Stomach (tissue), 4 donors: Measurements from ENCODE around the gene PKP4.

Experiments used
- EP300 ChIP-seq: sonication (generic); formaldehyde crosslinking; IDR thresholded peaks from one replicate; pipeline ENCODE4 v1.6.1; 2017; ENCODE audit warnings: antibody characterized with exemption
- TF ChIP-seq, protein P1 (sequence below), 7 experiments: fragments of 450-650 bp in 4 of 7; fragments of 200-600 bp in 3 of 7; sonication (generic) in 3 of 7; IDR thresholded peaks; one replicate each; pipeline ENCODE4 v1.5.1; 2016 to 2019; ENCODE audit warnings: antibody characterized with exemption in 7 of 7, control low read depth in 2 of 7, mild to moderate bottlenecking in 1 of 7

DNA sequence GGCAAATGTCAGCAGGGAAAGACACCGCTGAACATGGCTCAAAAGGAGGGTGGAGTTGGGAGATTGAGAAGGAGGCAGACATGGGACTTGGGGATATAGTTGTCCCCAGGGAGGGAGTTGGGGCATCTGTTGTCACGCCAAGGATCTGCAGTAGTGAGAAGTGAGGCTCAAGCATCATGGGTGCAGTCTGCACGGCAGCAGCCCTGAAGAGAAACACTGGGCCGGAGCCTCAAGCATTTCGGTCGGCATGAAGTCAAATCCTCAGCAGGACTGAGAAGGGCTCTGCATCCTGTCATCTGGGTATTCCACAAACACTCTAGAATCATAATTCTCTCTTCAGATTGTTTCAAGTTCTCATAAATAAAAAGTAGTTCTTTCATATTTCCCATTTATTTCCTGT lies 205.7 kb downstream of the PKP4 start:
- TF ChIP-seq, protein P1, sequence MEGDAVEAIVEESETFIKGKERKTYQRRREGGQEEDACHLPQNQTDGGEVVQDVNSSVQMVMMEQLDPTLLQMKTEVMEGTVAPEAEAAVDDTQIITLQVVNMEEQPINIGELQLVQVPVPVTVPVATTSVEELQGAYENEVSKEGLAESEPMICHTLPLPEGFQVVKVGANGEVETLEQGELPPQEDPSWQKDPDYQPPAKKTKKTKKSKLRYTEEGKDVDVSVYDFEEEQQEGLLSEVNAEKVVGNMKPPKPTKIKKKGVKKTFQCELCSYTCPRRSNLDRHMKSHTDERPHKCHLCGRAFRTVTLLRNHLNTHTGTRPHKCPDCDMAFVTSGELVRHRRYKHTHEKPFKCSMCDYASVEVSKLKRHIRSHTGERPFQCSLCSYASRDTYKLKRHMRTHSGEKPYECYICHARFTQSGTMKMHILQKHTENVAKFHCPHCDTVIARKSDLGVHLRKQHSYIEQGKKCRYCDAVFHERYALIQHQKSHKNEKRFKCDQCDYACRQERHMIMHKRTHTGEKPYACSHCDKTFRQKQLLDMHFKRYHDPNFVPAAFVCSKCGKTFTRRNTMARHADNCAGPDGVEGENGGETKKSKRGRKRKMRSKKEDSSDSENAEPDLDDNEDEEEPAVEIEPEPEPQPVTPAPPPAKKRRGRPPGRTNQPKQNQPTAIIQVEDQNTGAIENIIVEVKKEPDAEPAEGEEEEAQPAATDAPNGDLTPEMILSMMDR (IDR thresholded peaks at IDR 0.05) = no peak
- no peak for TF ChIP-seq EP300
